DOHH2 (cell line): Measurements from ENCODE around the gene ZSCAN5A.

Source experiments
- H3F3A ChIP-seq: fragments of 200-600 bp; sonication (generic), shearing (Covaris generic); 2 replicates; pipeline ENCODE4 v1.6.0; 2016; ENCODE audit warnings: antibody characterized with exemption, mild to moderate bottlenecking; ENCODE audit not compliant: control insufficient read depth, insufficient read depth
- H3K27ac ChIP-seq: fragments of 200-600 bp; sonication (generic); 2 replicates; pipeline ENCODE4 v1.5.1; 2014; ENCODE audit warnings: low read depth, mild to moderate bottlenecking, low read length, moderate library complexity
- H3K27me3 ChIP-seq: fragments of 200-600 bp; sonication (generic); 2 replicates; pipeline ENCODE4 v1.6.1; 2014; ENCODE audit warnings: mild to moderate bottlenecking, low read length, mixed read lengths; ENCODE audit not compliant: control insufficient read depth
- H3K36me3 ChIP-seq: fragments of 200-600 bp; sonication (generic); 2 replicates; pipeline ENCODE4 v1.6.1; 2014; ENCODE audit warnings: mild to moderate bottlenecking, low read length, moderate library complexity, mixed read lengths; ENCODE audit not compliant: control insufficient read depth
- H3K4me1 ChIP-seq: fragments of 200-600 bp; sonication (generic); 2 replicates; pipeline ENCODE4 v1.6.1; 2014; ENCODE audit warnings: mild to moderate bottlenecking, low read length, mixed read lengths; ENCODE audit not compliant: control insufficient read depth
- H3K4me2 ChIP-seq: fragments of 200-600 bp; sonication (generic); 2 replicates; pipeline ENCODE4 v1.6.0; 2014; ENCODE audit warnings: mild to moderate bottlenecking, low read length, moderate library complexity
- H3K4me3 ChIP-seq: fragments of 200-600 bp; sonication (generic); 2 replicates; pipeline ENCODE4 v1.5.1; 2014; ENCODE audit warnings: mild to moderate bottlenecking, low read length, mixed read lengths
- H3K79me2 ChIP-seq: fragments of 200-600 bp; sonication (generic); 2 replicates; pipeline ENCODE4 v1.6.1; 2014; ENCODE audit warnings: mild to moderate bottlenecking, low read length, mixed read lengths; ENCODE audit not compliant: control insufficient read depth
- H3K9me2 ChIP-seq: fragments of 200-600 bp; sonication (generic); replicated peaks from 2 replicates; pipeline ENCODE4 v1.6.1; 2014; ENCODE audit warnings: mild to moderate bottlenecking, low read length, mixed read lengths; ENCODE audit not compliant: control insufficient read depth
- H3K9me3 ChIP-seq: fragments of 200-600 bp; sonication (generic); 2 replicates; pipeline ENCODE4 v1.6.1; 2014; ENCODE audit warnings: antibody characterized with exemption, low read length, mixed read lengths; ENCODE audit not compliant: control insufficient read depth, insufficient read depth
- H4K20me1 ChIP-seq: fragments of 200-600 bp; sonication (generic); 2 replicates; pipeline ENCODE4 v1.6.0; 2014; ENCODE audit warnings: low read depth, mild to moderate bottlenecking, antibody characterized with exemption, low read length, moderate library complexity; ENCODE audit not compliant: control insufficient read depth, insufficient read depth
- CTCF ChIP-seq: fragments of 200-600 bp; sonication (generic); IDR thresholded peaks from one replicate; pipeline ENCODE4 v1.5.1; 2014; ENCODE audit warnings: antibody characterized with exemption, mild to moderate bottlenecking, low read depth, low read length; ENCODE audit not compliant: poor library complexity, severe bottlenecking
- EZH2phosphoT487 ChIP-seq: fragments of 200-600 bp; sonication (generic); IDR thresholded peaks from 2 replicates; pipeline ENCODE4 v1.6.1; 2017; ENCODE audit warnings: borderline replicate concordance, mild to moderate bottlenecking, antibody characterized with exemption, low read length, moderate library complexity, mixed read lengths

The ZSCAN5A gene

GRCh38 chr19:56295531-56296455, 18.8 kb downstream of the ZSCAN5A start:
- Histone ChIP-seq H3K79me2 (no peaks in the 10 kb centered on the region), H3K36me3 (no peaks in the 10 kb centered on the region), H3K4me3 (no peak overlapping the region), H3K9me3 (no peaks in the 10 kb centered on the region), H3K27me3 (no peaks in the 10 kb centered on the region), H3F3A (no peaks in the 10 kb centered on the region), H3K4me1 (no peaks in the 10 kb centered on the region), H3K4me2 (no peak overlapping the region), H3K9me2 (no peaks in the 10 kb centered on the region), H4K20me1 (no peaks in the 10 kb centered on the region), H3K27ac (no peak overlapping the region)
- TF ChIP-seq EZH2phosphoT487 (no peak), CTCF (no peak)

- Histone ChIP-seq H3K79me2 (no peaks in the 10 kb centered on the region), H3K9me3 (no peaks in the 10 kb centered on the region)
Measured at GRCh38 chr19:56294549-56294948, 20.1 kb downstream of the ZSCAN5A start.

GRCh38 chr19:56291867-56292266, 22.8 kb downstream of the ZSCAN5A start:
- no peak for TF ChIP-seq CTCF
- no peak for TF ChIP-seq EZH2phosphoT487
- no peak overlapping the region for H3K4me2 ChIP-seq
- H3K27ac ChIP-seq, result no peak overlapping the region
- H3F3A ChIP-seq, result no peaks in the 10 kb centered on the region
- H4K20me1 ChIP-seq, result no peaks in the 10 kb centered on the region
- H3K4me1 ChIP-seq, result no peaks in the 10 kb centered on the region
- H3K9me3 ChIP-seq, result no peaks in the 10 kb centered on the region
- no peaks in the 10 kb centered on the region for H3K79me2 ChIP-seq
- H3K9me2 ChIP-seq, result no peaks in the 10 kb centered on the region
- no peaks in the 10 kb centered on the region for H3K36me3 ChIP-seq
- no peaks in the 10 kb centered on the region for H3K27me3 ChIP-seq
- H3K4me3 ChIP-seq, result no peak overlapping the region

More at GRCh38 chr19:56294549-56294948, 20.1 kb downstream of the ZSCAN5A start:
- TF ChIP-seq EZH2phosphoT487, result no peak
- no peak for TF ChIP-seq CTCF
- no peaks in the 10 kb centered on the region for H3K9me2 ChIP-seq
- no peak overlapping the region for H3K27ac ChIP-seq
- H3K4me2 ChIP-seq, result no peak overlapping the region
- H3K36me3 ChIP-seq, result no peaks in the 10 kb centered on the region
- no peaks in the 10 kb centered on the region for H3K27me3 ChIP-seq
- no peaks in the 10 kb centered on the region for H4K20me1 ChIP-seq
- no peak overlapping the region for H3K4me3 ChIP-seq
- no peaks in the 10 kb centered on the region for H3F3A ChIP-seq
- H3K4me1 ChIP-seq, result no peaks in the 10 kb centered on the region
